GM19468 (cell line): ENCODE measurements around the gene ATG4B.
"Not testable (repeated sequence)": the region's sequence is repeated elsewhere in the genome, so short reads cannot be mapped to it uniquely, and the experiment has no call there.

Experiments
- ATAC-seq: cut with Tn5 transposase; IDR thresholded peaks from one replicate; pipeline ENCODE4 v1.9.1; 2021; ENCODE audit warnings: mild to moderate bottlenecking, moderate library complexity, moderate number of reproducible peaks; ENCODE audit not compliant: unreplicated experiment; ENCODE audit errors: extremely low read depth

ATG4B gene

DNA sequence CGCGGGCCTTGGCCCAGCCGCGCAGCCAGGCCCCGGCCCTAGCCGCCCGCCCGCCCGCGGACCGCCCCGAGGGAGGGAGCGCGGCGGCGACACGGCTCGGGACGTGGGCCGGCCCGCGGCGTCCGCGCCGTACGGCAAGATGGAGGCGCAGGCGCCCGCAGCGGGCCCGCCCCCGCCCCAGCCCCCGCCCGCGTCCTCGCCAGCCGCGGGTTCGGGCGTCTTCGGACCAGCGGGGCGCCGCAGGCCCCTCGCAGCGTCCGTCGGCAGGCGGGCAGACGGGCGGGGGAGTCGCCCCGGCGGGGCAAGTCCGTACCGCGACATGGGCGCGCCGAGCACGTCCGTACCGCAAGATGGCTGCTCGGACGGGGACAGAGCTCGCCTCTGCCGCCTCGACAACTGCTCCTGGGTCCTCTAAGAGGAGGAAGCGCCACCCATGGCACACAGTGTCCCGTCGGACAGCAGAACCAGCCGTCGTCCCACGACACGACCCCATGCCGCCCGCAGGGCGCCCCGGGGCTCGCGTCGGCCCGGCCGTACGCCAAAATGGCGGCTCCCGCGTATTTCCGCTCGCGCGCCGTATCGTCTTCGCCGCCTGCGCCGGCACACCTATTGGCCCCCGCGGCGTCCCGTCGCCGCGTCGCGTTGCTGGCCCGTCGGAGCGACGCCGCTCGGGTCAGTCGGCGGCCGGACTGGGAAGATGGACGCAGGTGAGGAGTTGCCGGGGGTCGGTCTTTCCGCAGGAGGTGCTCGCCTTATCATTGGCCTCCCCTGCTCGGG lies at the start of gene ATG4B, which contains the start of gene THAP4:
Gene ATG4B (plus strand): TSS at position 676 of the 777 bp plus-strand sequence. CDS start 22 bp downstream, at position 698.
Gene THAP4 (minus strand): TSS at position 141 of the 777 bp plus-strand sequence. CDS start 141 bp downstream, outside the sequence.
- peak; percentile 27 for ATAC-seq

DNA sequence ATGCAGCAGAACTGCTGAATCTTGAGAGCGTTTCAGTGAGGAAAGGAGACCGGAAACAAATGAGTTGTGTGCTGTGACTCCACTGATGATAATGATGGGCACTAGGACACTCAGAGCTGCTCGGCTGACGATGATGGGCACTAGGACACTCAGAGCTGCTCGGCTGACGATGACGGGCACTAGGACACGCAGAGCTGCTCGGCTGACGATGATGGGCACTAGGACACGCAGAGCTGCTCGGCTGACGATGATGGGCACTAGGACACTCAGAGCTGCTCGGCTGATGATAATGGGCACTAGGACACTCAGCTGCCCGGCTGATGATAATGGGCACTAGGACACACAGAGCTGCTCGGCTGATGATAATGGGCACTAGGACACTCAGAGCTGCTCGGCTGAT lies 47.6 kb upstream of the ATG4B start:
- ATAC-seq = not testable (repeated sequence)

DNA sequence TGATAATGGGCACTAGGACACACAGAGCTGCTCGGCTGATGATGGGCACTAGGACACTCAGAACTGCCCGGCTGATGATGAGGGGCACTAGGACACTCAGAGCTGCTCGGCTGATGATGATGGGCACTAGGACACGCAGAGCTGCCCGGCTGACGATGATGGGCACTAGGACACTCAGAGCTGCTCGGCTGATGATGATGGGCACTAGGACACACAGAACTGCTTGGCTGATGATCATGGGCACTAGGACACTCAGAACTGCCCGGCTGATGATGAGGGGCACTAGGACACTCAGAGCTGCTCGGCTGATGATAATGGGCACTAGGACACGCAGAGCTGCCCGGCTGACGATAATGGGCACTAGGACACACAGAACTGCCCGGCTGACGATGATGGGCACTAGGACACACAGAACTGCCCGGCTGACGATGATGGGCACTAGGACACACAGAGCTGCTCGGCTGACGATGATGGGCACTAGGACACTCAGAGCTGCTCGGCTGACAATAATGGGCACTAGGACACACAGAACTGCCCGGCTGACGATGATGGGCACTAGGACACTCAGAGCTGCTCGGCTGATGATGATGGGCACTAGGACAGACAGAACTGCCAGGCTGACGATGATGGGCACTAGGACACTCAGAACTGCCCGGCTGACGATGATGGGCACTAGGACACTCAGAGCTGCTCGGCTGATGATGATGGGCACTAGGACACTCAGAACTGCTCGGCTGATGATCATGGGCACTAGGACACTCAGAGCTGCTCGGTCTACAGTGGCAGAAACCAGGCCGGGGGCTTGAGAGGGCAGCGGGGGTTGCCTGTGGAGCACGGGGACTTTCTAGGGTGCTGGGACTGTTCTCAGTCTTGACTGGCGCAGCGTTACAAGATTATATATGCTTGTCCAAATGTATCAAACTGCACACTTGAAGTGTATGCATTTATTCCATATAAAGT lies 46.7 kb upstream of the ATG4B start:
- not testable (repeated sequence) for ATAC-seq

DNA sequence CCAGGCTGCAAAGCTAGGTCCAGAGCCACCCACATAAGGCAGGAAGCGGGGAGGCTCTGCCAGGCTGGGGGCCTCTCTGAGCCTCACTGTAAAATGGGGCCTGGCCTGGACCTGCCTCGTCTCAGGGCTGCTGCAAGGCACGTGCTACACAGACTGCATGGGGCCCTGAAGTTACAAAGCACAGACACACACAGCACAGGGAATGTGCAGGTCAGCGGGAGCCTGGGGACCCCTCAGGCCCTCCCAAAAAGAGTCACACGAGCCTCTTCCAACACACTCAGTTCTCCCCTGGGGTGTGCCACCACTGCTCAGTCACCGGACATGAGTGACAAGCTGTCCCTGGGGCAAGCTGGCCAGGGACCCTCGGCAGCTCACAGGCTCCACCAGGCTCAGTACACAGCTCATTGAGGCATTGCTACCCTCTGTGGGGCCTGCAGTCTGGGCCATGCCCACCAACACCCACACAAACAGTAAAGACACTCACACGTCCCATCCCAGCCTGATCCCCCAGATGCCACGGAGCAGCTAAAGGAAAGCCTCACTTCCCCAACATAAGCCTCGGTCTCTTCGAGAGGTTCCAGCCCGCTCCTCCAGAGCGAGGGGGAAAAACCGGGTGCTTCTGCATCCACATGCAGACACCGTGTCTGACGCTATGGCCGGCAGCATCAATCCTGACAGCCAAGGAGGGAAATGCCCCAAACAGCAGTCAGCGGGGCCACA lies 45.2 kb upstream of the ATG4B start:
- ATAC-seq = no peak

DNA sequence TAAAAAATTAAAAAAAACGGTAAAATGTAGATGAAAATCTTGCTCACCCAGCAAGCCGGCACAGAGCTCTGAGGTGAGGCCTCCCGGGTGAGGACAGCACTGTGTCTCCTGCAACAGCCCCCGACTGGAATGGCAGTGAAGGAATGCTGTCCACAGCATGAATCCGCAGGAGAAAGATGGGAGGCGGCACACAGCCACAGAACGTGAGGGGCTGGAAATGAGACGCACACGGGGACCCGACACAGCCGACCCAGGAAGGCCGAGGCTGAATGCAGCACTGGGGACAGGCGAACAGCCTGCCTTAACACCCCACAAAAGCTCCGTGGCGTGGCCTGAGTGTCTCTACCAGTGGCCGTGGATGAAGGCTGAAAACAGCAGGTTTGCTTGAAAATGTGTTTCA lies 44.2 kb upstream of the ATG4B start:
- no peak for ATAC-seq

DNA sequence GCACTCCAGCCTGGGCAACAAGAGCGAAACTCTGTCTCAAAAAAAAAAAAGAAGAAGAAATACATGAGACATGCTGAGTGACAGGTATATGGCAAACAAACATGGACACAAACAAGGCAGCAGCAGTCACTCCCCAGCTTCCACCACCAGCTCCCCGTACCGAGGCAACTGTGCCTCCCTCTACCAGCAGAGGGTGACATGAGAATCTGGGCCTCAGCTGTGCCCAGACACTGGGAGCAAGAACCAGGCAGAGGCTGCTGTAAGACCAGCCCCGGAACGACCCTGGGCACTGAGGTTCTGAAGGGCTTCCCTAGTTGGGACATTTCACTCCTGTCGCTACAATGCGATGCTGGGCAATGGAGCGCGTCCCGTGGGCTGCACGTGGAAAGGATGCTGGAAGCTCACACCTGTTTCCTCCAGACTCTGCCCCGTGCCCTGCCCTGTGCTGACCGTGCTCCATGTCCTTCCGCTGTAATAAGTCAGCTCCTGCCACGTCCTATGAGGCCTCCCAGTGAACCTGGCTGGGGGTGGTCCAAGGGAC lies 41.8 kb upstream of the ATG4B start:
- ATAC-seq = no peak

DNA sequence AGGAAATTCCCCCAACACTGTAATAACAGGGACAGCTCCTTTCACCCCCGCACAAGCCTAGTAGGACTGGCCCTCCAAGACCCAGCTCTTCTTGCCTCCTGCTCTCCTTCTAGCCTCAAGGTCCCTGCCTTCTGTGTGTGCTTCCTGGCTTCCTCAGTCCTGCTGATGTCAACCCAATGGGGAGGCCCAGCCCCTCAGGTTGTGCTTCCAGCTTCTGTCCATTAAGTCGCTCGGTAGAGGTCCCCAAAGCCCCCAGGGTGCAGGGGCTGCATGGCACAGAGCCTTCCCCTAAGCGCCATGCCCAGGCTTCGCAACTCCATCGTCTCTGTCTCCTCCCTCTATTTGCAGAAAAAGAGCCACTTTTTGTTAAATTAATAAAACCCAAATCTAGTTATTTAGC lies 39.9 kb upstream of the ATG4B start:
- no peak for ATAC-seq

DNA sequence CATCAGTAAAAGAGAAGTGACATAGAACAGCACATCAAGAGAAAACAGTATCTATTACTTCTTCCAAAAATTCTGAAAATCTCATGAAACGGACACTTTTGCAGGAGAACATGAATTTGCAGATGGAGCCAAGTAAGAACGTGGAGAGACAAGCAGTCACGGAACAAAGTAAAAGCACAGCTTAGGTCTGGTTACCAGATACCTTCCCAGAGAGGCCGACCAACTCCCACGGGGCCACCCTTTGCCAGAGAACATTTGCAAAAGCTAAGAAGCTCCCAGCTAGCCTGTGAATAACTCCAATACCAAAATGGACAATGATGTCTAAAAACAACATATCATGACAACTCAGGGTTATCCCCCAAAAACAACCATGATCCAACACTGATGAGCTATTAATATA lies 39.4 kb upstream of the ATG4B start:
- ATAC-seq = no peak

DNA sequence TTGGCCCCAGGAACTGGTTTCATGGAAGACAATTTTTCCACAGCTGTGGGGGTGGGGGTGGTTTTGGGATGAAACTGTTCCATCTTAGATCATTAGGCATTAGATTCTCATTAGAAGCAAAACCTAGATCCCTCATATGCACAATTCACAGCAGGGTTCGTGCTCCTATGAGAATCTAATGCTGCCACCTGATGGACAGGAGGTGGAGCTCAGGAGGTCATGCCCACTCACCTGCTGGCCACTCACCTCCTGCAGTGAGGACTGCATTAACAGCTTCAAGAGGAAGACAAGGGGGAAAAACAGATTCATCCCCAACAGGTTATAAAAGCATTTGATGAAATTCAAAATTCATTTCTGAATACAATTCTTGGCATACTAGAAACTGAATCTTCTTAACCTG lies 39.0 kb upstream of the ATG4B start:
- ATAC-seq = no peak

DNA sequence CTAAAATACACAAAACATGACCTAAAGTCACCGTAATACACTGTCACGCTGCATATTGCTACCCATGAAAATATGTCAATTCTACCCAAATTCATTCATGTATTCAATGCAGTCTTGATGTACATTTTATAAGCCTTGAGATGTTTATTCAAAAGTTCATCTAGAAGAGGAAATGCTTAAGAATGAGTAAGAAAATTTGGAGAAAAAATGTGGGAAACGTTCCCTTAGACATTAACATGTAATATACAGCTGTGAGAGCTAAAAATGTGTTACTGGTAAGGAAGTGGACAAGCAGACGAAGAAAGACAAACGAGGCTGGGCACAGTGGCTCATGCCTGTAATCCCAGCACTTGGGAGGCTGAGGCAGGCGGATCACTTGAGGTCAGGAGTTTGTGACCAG lies 37.9 kb upstream of the ATG4B start:
- no peak for ATAC-seq

DNA sequence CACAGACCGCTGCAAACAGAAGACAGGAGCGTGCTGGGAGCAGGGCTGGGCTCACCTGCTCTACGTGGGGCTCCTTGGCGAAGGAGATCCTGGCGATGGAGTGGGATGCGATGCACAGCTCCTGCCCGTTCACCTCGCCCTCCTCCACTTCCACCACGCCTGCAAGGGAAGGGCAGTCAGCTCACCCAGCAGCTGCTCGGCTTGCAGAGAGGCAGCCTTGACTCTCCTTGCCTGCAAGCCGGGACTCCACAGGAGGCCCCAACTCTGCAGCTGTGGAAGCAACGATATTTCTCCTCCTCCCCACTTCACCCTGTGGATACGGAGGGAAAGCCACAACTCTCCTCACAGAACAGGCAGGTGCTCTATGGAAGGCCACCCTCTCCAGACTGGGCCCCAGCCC lies 35.7 kb upstream of the ATG4B start:
- ATAC-seq = no peak

DNA sequence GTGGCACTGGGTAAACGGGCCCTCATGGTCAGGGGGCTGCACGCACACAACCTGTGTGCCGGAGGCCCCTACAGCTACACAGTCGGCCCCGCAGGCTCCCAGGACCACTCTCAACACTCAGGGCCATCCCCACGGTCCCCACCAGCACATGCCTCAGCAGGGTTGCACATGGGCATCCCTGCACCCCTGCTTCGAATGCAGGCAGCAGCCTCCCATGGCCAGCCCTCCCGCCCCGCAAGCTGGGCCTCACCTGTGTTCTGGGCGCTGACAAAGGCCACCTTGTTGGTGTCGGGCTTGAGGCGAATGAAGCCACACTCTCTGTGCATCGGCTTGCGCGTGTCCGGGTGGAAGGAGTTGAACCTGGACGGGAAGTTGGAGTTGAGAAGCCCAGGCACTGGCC lies 34.8 kb upstream of the ATG4B start:
- ATAC-seq = no peak

DNA sequence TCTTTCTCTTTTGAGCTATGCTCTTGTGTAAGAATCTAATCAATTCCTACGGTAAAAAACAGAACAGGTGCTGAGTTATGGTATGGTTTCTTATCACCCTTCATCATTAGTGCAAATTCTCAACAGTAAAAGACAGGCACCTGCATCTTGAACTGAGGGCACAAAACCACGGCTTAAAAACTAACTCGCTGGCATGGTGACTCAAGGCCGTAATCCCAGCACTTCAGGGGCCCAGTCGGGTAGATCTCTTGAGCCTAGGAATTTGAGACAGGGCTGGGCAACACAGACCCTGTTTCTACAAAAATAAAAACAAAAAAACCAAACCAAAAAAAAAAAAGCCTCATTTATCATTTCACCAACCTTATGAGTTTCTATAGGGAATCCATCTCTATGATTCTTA lies 33.8 kb upstream of the ATG4B start:
- no peak for ATAC-seq

DNA sequence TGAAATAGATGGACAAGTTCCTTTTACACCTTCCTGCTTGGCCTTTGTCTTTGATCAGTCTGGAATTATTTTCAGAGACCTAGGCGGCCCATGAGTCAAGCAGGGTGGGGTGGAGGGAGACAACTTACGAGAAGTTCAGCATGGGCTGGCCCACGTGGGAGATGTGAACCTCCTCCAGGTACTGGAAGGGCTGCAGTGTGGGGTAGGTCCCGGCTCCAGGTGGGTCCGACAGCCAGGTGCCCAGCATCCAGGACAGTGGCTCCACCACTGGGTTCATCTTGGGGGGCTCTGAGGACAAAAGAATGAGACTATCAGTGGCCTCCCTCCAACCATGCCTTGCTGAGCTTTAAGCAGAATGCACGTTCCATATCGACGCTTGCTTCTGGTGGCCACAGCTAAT lies 31.3 kb upstream of the ATG4B start:
- no peak for ATAC-seq

DNA sequence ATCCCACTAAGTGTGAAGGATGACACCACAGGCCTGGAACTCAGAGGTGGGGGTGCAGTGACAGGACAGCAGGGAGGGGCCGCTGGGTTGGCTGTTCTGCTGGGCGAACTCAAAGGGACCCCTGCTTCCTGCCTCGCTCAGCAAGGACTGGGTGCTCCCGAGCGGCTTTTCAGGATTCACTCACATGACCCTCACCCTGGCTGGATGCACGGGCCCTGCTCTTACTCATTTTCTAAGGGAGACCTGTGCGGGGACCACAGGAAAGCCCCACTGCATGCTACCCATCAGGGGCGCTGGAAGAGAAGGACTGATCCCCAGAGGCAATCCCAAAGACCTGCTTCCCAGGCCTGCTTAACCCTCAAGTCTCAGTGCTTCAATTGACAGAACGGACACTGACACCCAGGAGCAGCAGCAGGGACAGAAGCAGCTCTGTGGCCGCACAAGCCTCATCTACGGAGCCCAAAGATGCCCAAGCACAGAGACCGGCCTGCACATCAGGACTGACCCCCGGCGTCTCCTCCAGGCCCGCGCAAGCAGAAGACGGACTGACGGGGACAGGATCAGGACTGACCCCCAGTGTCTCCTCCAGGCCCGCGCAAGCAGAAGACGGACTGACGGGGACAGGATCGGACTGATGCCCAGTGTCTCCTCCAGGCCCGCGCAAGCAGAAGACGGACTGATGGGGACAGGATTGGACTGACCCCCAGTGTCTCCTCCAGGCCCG lies 30.2 kb upstream of the ATG4B start:
- no peak for ATAC-seq

DNA sequence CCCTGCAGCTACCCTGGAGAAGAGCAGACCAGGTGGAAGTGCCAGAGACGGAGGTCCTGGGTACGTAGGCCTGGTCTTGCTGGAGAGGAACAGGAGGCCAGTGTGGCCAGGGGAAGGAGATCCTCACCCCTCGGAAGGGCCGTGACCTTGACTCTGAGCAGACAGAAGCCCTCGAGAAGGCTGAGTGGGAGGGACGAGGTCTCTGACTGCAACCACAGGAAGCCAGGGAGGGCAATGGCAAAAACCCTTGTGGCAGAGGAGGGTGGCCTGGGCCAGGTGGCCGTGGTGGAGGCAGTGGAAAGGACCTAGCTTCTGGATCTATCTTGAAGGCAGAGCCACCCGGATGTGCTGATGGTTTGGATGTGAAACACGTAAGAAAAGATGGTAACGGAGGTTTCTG lies 28.6 kb upstream of the ATG4B start:
- no peak for ATAC-seq

DNA sequence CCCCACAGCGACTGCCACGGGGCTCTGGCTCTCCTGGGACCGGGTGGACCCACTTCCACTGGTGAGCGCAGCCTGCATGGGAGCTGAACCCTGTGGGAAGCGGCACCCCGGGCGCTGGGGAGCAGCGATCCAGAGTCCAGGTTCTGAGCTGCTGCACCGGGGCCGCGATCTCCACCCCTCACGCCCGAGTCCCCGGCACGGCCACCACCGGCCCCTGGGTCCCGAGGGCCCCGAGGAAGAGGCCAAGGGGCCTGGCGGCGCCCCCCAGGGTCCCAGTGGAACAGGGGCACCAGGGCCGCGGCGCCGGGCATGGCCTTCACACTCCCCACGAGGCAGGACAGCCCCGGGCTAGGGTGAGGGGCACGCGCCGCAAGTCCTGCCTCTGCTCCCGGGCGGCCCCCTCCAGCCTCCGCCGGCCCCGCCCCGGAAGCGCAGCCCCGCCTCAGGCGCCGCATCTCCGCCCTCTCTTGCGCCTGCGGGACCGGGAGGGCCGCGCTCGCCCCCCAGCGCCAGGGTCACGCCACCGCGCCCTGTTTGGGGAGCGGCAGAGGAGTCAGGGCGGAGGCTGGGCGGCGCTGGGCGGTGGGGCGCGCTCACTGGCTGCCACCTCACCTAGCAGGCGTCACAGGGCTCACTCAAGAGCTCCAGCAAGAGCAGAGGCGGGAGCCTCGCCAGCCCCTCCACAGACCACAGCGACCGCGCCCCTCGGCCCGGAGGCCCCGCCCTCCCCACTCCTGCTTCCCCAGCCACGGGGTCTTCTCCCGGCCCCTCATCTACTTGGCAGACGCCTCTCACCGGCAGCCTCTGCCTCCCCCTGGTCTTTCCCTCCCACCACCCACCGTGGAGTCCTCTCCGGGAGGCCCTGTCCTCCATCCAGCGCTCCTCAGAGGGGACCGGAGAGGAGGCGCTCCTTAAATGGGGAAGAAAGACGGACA lies 27.4 kb upstream of the ATG4B start:
- peak; percentile 85 for ATAC-seq

DNA sequence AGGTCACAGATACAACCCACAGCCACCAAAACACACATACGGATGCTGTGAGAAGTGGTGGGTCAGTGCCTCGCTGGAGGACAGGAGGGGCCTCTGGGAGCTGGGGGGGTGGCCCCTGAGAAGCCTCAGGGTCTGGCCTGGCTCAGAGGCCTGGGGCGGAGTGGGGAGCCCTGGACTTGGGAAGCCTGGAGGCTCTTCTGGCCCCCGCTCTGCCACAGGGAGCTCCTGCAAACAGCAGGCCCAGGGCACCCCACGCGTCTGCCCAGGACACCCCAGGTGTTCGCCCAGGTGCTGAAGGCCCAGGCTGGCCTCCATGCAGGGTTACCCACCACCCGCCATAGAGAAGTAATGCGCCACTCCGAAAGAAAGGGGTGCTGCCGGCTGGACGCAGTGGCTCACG lies 26.4 kb upstream of the ATG4B start:
- ATAC-seq = no peak
